C4-2B (cell line): ENCODE measurements around the gene HEATR1.

Experiments used
- H3K27ac ChIP-seq: fragments of 450-650 bp; 2 replicates; pipeline ENCODE4 v1.5.1; 2017
- CTCF ChIP-seq: fragments of 450-650 bp; conservative IDR thresholded peaks from 2 replicates; pipeline ENCODE4 v1.5.1; 2017; ENCODE audit warnings: mild to moderate bottlenecking
- ZFX ChIP-seq: fragments of 450-650 bp; IDR thresholded peaks from 2 replicates; pipeline ENCODE4 v1.6.1; 2017

The HEATR1 gene

GRCh38 chr1:236623371-236624166, 19.3 kb upstream of the HEATR1 start:
- no peak overlapping the region for H3K27ac ChIP-seq
- no peak for TF ChIP-seq CTCF
- TF ChIP-seq ZFX: no peak

GRCh38 chr1:236622407-236622806, 18.1 kb upstream of the HEATR1 start:
- TF ChIP-seq ZFX (no peak), CTCF (no peak)
- no peak overlapping the region for H3K27ac ChIP-seq

- TF ChIP-seq CTCF (no peak), ZFX (no peak)
- H3K27ac ChIP-seq: no peak overlapping the region
Measured at GRCh38 chr1:236619398-236619797, 15.1 kb upstream of the HEATR1 start.

- no peak overlapping the region for H3K27ac ChIP-seq
- TF ChIP-seq CTCF (no peak), ZFX (no peak)
Measured at GRCh38 chr1:236618507-236618906, 14.2 kb upstream of the HEATR1 start.

GRCh38 chr1:236615399-236616148, 11.3 kb upstream of the HEATR1 start:
- H3K27ac ChIP-seq: no peak overlapping the region
- no peak for TF ChIP-seq CTCF
- TF ChIP-seq ZFX: no peak

- no peak overlapping the region for H3K27ac ChIP-seq
- no peak for TF ChIP-seq ZFX
- TF ChIP-seq CTCF: no peak
Measured at GRCh38 chr1:236612349-236612748, 8.0 kb upstream of the HEATR1 start.
